22Rv1 (cell line): Measurements from ENCODE around the gene FCMR.

ENCODE experiments used
- ZFX ChIP-seq: fragments of 450-650 bp; IDR thresholded peaks from 2 replicates; pipeline ENCODE4 v1.6.1; 2017; ENCODE audit warnings: antibody characterized with exemption, borderline replicate concordance
- TF ChIP-seq, protein P1 (sequence below): fragments of 450-650 bp; IDR thresholded peaks from 2 replicates; pipeline ENCODE4 v1.5.1; 2017; ENCODE audit warnings: mild to moderate bottlenecking

DNA sequence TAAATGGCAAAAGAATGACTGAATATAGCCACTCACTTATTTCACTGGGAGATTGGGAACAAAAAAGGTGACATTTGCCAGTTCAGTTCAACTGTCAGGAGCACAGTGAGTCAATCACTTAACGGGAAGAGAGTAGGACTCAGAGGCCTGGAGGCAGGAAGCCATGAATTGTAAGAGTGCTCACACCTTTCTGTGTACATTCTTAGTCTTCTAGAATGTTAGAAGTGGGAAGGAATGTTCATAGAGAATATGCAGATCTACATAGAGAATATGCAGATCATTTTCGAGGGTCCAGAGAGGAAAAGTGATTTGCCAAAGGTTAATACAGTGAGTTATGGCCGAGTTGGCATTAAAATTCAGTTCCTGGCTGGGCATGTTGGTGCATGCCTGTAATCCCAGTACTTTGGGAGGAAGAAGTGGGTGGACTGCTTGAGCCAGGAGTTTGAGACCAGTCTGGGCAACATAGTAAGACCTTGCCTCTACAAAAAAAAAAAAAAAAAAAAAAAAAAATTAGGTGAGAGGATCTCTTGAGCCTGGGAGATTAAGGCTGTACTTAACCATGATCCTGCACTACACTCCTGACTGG is 48.0 kb downstream of the FCMR start:
- TF ChIP-seq, protein P1, sequence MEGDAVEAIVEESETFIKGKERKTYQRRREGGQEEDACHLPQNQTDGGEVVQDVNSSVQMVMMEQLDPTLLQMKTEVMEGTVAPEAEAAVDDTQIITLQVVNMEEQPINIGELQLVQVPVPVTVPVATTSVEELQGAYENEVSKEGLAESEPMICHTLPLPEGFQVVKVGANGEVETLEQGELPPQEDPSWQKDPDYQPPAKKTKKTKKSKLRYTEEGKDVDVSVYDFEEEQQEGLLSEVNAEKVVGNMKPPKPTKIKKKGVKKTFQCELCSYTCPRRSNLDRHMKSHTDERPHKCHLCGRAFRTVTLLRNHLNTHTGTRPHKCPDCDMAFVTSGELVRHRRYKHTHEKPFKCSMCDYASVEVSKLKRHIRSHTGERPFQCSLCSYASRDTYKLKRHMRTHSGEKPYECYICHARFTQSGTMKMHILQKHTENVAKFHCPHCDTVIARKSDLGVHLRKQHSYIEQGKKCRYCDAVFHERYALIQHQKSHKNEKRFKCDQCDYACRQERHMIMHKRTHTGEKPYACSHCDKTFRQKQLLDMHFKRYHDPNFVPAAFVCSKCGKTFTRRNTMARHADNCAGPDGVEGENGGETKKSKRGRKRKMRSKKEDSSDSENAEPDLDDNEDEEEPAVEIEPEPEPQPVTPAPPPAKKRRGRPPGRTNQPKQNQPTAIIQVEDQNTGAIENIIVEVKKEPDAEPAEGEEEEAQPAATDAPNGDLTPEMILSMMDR = no peak
- TF ChIP-seq ZFX = no peak
